HPDE6-E6E7 (cell line): ENCODE results near the gene TMEM243.
A peak's percentile ranks its signal among the peaks of the same experiment; 100 is the strongest.

Source experiments
- DNase-seq: peaks from one replicate; pipeline ENCODE4 v3.0.0; 2011; ENCODE audit warnings: missing footprints; ENCODE audit errors: extremely low spot score

TMEM243 gene

DNA sequence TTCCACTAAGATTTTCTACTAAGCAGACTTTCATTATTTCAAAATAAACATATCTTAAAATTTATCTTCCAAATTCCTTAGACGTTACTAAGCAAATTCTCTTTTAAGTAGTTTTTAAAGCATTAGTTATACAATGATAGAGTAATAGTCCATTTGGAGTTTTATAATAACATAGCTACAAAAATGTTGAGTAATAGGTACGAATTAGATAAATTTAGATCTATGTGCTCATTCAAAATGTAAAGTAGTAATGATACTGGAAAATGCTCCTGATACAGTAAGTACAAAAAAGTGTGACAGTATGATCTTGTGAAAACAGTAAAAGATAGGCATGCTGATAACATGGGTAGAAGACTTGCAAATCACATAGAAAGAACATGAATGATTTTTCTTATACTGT, 62.8 kb downstream of the TMEM243 start:
- no peak for DNase-seq

GRCh38 chr7:87155788-87156187, 63.7 kb downstream of the TMEM243 start:
- DNase-seq: no peak

DNA sequence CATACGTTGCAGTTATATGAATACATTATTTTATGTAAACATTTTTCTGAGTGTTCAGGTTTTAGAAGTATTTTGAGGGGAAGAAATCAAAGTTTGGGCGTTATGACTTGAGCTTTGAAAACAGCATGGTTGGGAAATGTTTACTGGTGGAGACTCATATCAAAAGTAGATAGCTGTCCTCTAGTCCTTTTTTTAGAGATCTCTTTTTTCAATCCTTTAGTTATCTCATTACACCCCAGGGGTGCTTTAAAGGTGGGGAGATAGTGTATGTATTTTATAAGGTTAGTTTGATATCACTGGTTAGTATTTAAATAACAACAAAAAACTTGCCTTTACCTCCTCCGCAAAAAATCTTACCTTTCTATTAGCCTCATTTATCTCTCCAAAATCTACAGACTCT, 65.0 kb downstream of the TMEM243 start:
- no peak for DNase-seq

DNA sequence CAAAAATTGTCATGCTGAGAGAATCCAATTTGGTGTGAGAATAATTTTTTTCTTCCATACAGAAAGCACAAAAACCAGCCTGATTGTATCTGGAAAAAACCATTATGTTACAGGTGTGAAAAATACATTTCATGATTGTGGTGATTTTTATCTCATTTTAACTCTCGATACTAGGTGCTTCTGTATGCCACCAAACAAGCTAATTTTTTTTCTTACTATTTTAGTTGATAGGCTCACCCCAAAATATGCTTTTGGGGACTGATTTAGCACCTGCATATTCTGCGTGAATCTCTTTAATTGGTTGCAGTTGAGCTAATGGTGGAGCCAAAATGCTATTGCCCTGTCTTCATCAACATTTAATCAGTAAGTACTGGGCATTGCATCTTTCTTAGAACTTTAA, 65.4 kb downstream of the TMEM243 start:
- no peak for DNase-seq

GRCh38 chr7:87152897-87153641, 66.5 kb downstream of the TMEM243 start:
- DNase-seq: peak; percentile 15

DNA sequence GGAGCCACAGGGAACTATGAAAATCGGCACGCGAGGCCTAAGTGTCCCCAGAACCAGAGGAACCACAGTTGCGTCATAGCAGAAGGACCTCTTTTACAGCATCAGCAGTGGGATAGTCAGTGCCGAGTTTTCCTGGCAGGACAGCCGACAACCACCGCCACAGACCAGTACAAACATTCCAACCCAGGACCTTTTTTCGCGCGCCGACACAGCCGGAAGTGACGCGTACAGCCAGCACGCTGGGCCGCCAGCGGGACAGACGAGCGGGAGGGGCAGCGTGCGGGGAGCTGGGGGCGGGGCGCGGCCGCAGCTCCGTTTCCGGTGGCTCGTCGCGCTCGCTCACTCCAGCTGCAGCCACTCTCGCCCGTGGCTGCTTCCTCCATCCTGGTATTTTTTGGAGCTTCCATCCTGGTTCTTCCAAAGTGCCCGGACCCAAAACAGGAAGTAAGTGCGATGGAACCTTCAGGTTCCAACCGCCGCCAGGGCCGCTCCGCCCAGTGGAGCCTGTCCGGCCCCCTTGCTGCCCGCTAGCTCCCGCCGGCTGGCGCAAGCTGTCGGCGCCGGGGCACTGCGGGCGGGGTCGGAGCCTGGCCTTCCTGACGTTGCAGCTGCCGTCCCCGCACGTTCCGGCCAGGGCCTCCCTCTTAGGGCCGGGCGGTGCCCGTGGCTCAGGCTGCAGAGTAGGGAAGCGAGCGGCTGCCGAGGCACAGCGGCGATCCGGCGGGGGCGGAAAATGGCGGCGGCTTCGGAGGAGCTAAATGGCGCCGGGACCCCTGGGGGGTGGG, 67.2 kb downstream of the TMEM243 start, which contains the start of gene DMTF1:
Gene DMTF1 (plus strand): TSS at position 342 of the 785 bp plus-strand sequence. CDS start 12,489 bp downstream, outside the sequence.
- DNase-seq: peak; percentile 81

- DNase-seq: no peak
These were observed 67.8 kb downstream of the TMEM243 start for GRCh38 chr7:87151729-87152111.

- DNase-seq: no peak
These were observed 68.4 kb downstream of the TMEM243 start for GRCh38 chr7:87151002-87151728.

- DNase-seq: no peak
These were observed 71.1 kb downstream of the TMEM243 start for GRCh38 chr7:87148332-87148955.

DNA sequence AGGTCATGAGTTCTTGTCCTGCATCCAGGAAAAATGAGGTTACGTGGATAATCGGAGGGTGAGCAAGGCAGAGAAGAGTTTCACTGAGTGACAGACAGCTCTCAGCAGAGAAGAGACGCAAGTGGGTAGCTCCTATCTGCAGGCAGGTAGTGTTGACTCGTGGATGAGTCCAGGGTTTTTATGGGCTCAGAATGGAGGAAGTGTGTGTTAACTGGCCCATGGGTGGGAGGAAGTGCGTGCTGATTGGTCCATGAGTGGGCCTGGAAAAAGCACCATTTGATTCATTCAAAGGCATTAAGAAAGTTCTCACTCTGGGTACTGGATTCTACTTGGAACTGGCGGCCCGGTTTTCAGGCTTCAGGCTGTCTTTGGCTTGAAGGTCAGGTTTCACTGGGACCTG, 72.0 kb downstream of the TMEM243 start:
- no peak for DNase-seq

- no peak for DNase-seq
These were observed 72.7 kb downstream of the TMEM243 start for GRCh38 chr7:87146740-87147386.
